H9 (cell line): ENCODE data around the gene NELFCD. TPM values are rescaled to one million over a fixed set of nuclear protein-coding genes. Genes with fewer than 3 reads are reported as not detected.

ENCODE experiments used
- DNase-seq: peaks from one replicate; pipeline ENCODE4 v3.0.0-alpha.2; 2017
- H2AFZ ChIP-seq: one replicate; pipeline ENCODE4 v1.6.1; 2013; ENCODE audit warnings: mild to moderate bottlenecking, low read length, control low read depth, moderate library complexity
- H2AK5ac ChIP-seq: 2 replicates; pipeline ENCODE4 v1.6.1; 2013; ENCODE audit warnings: low read length, control low read depth, mixed read lengths; ENCODE audit not compliant: insufficient read length
- H2BK120ac ChIP-seq: one replicate; pipeline ENCODE4 v1.6.1; 2013; ENCODE audit warnings: low read depth, mild to moderate bottlenecking, low read length, control low read depth, inconsistent platforms; ENCODE audit not compliant: poor library complexity, severe bottlenecking
- H2BK12ac ChIP-seq: 2 replicates; pipeline ENCODE4 v1.6.1; 2013; ENCODE audit warnings: low read length, control low read depth, mixed read lengths, low read depth; ENCODE audit not compliant: insufficient read length
- H2BK15ac ChIP-seq: 2 replicates; pipeline ENCODE4 v1.6.1; 2013; ENCODE audit warnings: low read depth, low read length, control low read depth
- H2BK20ac ChIP-seq: one replicate; pipeline ENCODE4 v1.6.1; 2013; ENCODE audit warnings: low read depth, mild to moderate bottlenecking, low read length, control low read depth, inconsistent platforms; ENCODE audit not compliant: poor library complexity, severe bottlenecking
- H2BK5ac ChIP-seq: 2 replicates; pipeline ENCODE4 v1.6.1; 2013; ENCODE audit warnings: low read length, control low read depth, mixed read lengths; ENCODE audit not compliant: insufficient read length
- H3K14ac ChIP-seq: 2 replicates; pipeline ENCODE4 v1.6.1; 2013; ENCODE audit warnings: low read length, control low read depth; ENCODE audit not compliant: insufficient read depth
- H3K18ac ChIP-seq: 2 replicates; pipeline ENCODE4 v1.6.1; 2013; ENCODE audit warnings: low read depth, mild to moderate bottlenecking, mixed read lengths, low read length, control low read depth; ENCODE audit not compliant: insufficient read length
- H3K23ac ChIP-seq: 2 replicates; pipeline ENCODE4 v1.6.1; 2013; ENCODE audit warnings: low read length, control low read depth, mixed read lengths, low read depth; ENCODE audit not compliant: insufficient read length
- H3K23me2 ChIP-seq: 2 replicates; pipeline ENCODE4 v1.6.1; 2013; ENCODE audit warnings: low read depth, mild to moderate bottlenecking, mixed read lengths, low read length, control low read depth; ENCODE audit not compliant: insufficient read length, poor library complexity, severe bottlenecking
- H3K27ac ChIP-seq: 2 replicates; pipeline ENCODE4 v1.5.1; 2013; ENCODE audit warnings: low read length, control low read depth, mixed read lengths, low read depth; ENCODE audit not compliant: insufficient read length
- H3K27me3 ChIP-seq: 2 replicates; pipeline ENCODE4 v1.6.1; 2013; ENCODE audit warnings: low read length, control low read depth, inconsistent platforms; ENCODE audit not compliant: insufficient read depth
- H3K4ac ChIP-seq: 2 replicates; pipeline ENCODE4 v1.6.1; 2013; ENCODE audit warnings: low read depth, mild to moderate bottlenecking, control low read depth, inconsistent platforms, low read length, moderate library complexity
- H3K4me1 ChIP-seq: 2 replicates; pipeline ENCODE4 v1.6.1; 2013; ENCODE audit warnings: low read length, control low read depth, inconsistent platforms; ENCODE audit not compliant: insufficient read depth
- H3K4me2 ChIP-seq: 2 replicates; pipeline ENCODE4 v1.6.1; 2013; ENCODE audit warnings: low read length, control low read depth, mixed read lengths; ENCODE audit not compliant: insufficient read length, insufficient read depth
- H3K56ac ChIP-seq: 2 replicates; pipeline ENCODE4 v1.6.1; 2013; ENCODE audit warnings: low read depth, mild to moderate bottlenecking, mixed read lengths, low read length, control low read depth; ENCODE audit not compliant: insufficient read length
- H3K79me1 ChIP-seq: 2 replicates; pipeline ENCODE4 v1.6.1; 2013; ENCODE audit warnings: low read depth, mild to moderate bottlenecking, moderate library complexity, low read length, control low read depth, inconsistent platforms; ENCODE audit not compliant: insufficient read depth, poor library complexity, severe bottlenecking
- H3K79me2 ChIP-seq: 2 replicates; pipeline ENCODE4 v1.6.1; 2013; ENCODE audit warnings: low read length, control low read depth, inconsistent platforms; ENCODE audit not compliant: insufficient read depth
- H3K9ac ChIP-seq: 2 replicates; pipeline ENCODE4 v1.6.1; 2013; ENCODE audit warnings: low read length, control low read depth, mixed read lengths; ENCODE audit not compliant: insufficient read length; ENCODE audit errors: extremely low read depth
- H3K9me3 ChIP-seq: one replicate; pipeline ENCODE4 v1.6.1; 2013; ENCODE audit warnings: low read depth, low read length, inconsistent platforms; ENCODE audit not compliant: control insufficient read depth
- H3T11ph ChIP-seq: one replicate; pipeline ENCODE4 v1.6.1; 2013; ENCODE audit warnings: mild to moderate bottlenecking, low read length, control low read depth, inconsistent platforms
- H4K20me1 ChIP-seq: one replicate; pipeline ENCODE4 v1.6.1; 2013; ENCODE audit not compliant: control insufficient read depth, insufficient read length, insufficient read depth
- H4K5ac ChIP-seq: 2 replicates; pipeline ENCODE4 v1.6.1; 2013; ENCODE audit warnings: low read depth, mild to moderate bottlenecking, mixed read lengths, low read length, control low read depth; ENCODE audit not compliant: insufficient read length
- H4K8ac ChIP-seq: replicated peaks from 2 replicates; pipeline ENCODE4 v1.6.1; 2013; ENCODE audit warnings: low read length, control low read depth, mixed read lengths, low read depth; ENCODE audit not compliant: insufficient read length
- H4K91ac ChIP-seq: 2 replicates; pipeline ENCODE4 v1.6.1; 2013; ENCODE audit warnings: low read depth, mild to moderate bottlenecking, moderate library complexity, mixed read lengths, low read length, control low read depth; ENCODE audit not compliant: insufficient read length
- H3K27ac Mint-ChIP-seq, 3 experiments: 2 replicates in 2 of 3; 3 replicates in 1 of 3; pipeline ENCODE4 v1.8.0; 2020 to 2021; ENCODE audit warnings: mixed read lengths in 3 of 3, mild to moderate bottlenecking in 1 of 3, moderate library complexity in 1 of 3
- H3K27me3 Mint-ChIP-seq: 2 replicates; pipeline ENCODE4 v1.8.0; 2021; ENCODE audit warnings: low read depth, mild to moderate bottlenecking, moderate library complexity, mixed read lengths
- H3K36me3 Mint-ChIP-seq, 3 experiments: 2 replicates in 2 of 3; 3 replicates in 1 of 3; pipeline ENCODE4 v1.8.0; 2020 to 2021; ENCODE audit warnings: low read depth in 3 of 3, mixed read lengths in 3 of 3; ENCODE audit not compliant: insufficient read depth in 1 of 3
- H3K4me1 Mint-ChIP-seq, 2 experiments: 2 replicates each; pipeline ENCODE4 v1.8.0; 2020; ENCODE audit warnings: mixed read lengths in 2 of 2
- H3K4me3 Mint-ChIP-seq, 2 experiments: 2 replicates in 1 of 2; 3 replicates in 1 of 2; pipeline ENCODE4 v1.8.0; 2020 to 2021; ENCODE audit warnings: mild to moderate bottlenecking in 2 of 2, mixed read lengths in 2 of 2, moderate library complexity in 1 of 2
- H3K9me3 Mint-ChIP-seq, 2 experiments: 2 replicates in 1 of 2; 3 replicates in 1 of 2; pipeline ENCODE4 v1.8.0; 2020; ENCODE audit warnings: mild to moderate bottlenecking in 2 of 2, mixed read lengths in 2 of 2, moderate library complexity in 1 of 2
- CTCF ChIP-seq: fragments of 200-600 bp; sonication (generic); conservative IDR thresholded peaks from 3 replicates; pipeline ENCODE4 v1.8.0; 2021; ENCODE audit warnings: antibody characterized with exemption, mild to moderate bottlenecking
- WGBS: extraction: QIAGEN DNeasy Blood & Tissue Kit; methylation state at CpG from one replicate; pipeline ENCODE4 v1.1.7; 2013; ENCODE audit warnings: missing lambda C conversion rate, low lambda C conversion rate, mixed read lengths; ENCODE audit not compliant: insufficient read length; ENCODE audit errors: extremely low coverage; 5-methylcytosine and 5-hydroxymethylcytosine counted together
- total RNA-seq: library from RNA; stranded (reverse); gene quantifications from 2 replicates; pipeline ENCODE4 v1.2.1, GENCODE V29; 2021

Gene NELFCD
- total RNA-seq, 1 experiment from 2014 or later, result 57.8 TPM

DNA sequence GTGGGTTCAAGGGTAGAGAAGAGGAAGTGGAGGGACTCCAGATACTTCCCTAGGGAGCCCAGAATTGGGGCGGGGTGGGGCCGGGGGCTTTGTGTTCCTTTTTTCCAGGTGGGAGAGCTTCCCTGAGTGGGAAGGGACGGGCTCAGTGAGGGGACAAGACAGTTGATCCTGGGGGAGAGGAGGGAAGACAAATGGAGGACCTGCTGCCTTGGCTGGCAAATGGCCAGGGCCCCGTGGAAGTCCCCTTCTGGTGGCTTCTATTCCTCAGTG, 23.4 kb downstream of the NELFCD start:
- Histone ChIP-seq H2AK5ac (no peak overlapping the region), H3K27ac (no peak overlapping the region), H4K8ac (no peak overlapping the region), H2BK20ac (no peak overlapping the region), H2BK120ac (no peak overlapping the region), H3K14ac (no peak overlapping the region), H3K23ac (no peak overlapping the region), H3K79me1 (no peaks in the 10 kb centered on the region), H3K4me1 (no peaks in the 10 kb centered on the region), H4K91ac (no peak overlapping the region), H2BK5ac (no peak overlapping the region), H3K4me2 (no peak overlapping the region), H4K5ac (no peak overlapping the region), H3K27me3 (no peaks in the 10 kb centered on the region), H3K9me3 (no peaks in the 10 kb centered on the region), H3K9ac (no peak overlapping the region), H3T11ph (no peak overlapping the region), H3K4ac (no peak overlapping the region), H3K79me2 (no peaks in the 10 kb centered on the region), H2AFZ (no peak overlapping the region), H3K18ac (no peak overlapping the region), H3K23me2 (peaks cover 3% of the 10 kb centered on the region), H2BK15ac (no peak overlapping the region), H2BK12ac (no peak overlapping the region), H3K56ac (no peak overlapping the region), H4K20me1 (no peaks in the 10 kb centered on the region)
- Mint-ChIP-seq H3K4me1 (peaks cover 13 to 14% of the 10 kb centered on the region in 2 experiments), H3K27ac (no peak overlapping the region), H3K27me3 (peaks cover 18% of the 10 kb centered on the region), H3K36me3 (peaks cover 0 to 16% (median 14%) of the 10 kb centered on the region in 3 experiments; a peak in 4 of 7 replicates), H3K9me3 (no peaks in the 10 kb centered on the region), H3K4me3 (no peak overlapping the region)
- no peak for TF ChIP-seq CTCF
- no peak for DNase-seq
- no CpG with 5 or more reads among the region's 4 CpGs for WGBS
